ENCODE data around the gene TSC2. TPM values are rescaled to one million over a fixed set of nuclear protein-coding genes. Genes with fewer than 3 reads are reported as not detected.

TSC2 gene
- total RNA-seq, 8 experiments from 2014 or later: 28.1 to 102 (median 53.2) TPM

- H3K27ac ChIP-seq: no peak overlapping the region
- no peaks in the 10 kb centered on the region for H3K4me1 ChIP-seq (replicated peaks in 1 of 2)
- ATAC-seq (replicated peaks in 6 of 8): peak in 1 of 8 experiments; percentile 8
- in situ Hi-C loops (cut with MboI; ENCODE audit: low pct_unique_long_range_greater_than_20kb in 2 of 9, low sequenced_read_pairs in 9 of 9, unreplicated experiment in 9 of 9): no loop called here
- no peak overlapping the region for H3K4me3 ChIP-seq
- 86 to 100% (median 100%) methylated on average over 1 to 4 of the region's 29 CpGs; no CpG with 5 or more reads in 7 of the 10 experiments for WGBS, 10 experiments
Measured at GRCh38 chr16:2070576-2071453, 23.0 kb downstream of the TSC2 start.

GRCh38 chr16:2071454-2072202 lies 23.8 kb downstream of the TSC2 start:
- 68 to 95% (median 93%) methylated on average over 4 to 12 of the region's 34 CpGs; no CpG with 5 or more reads in 7 of the 10 experiments for whole genome bisulfite sequencing, 10 experiments
- Histone ChIP-seq H3K27ac (no peak overlapping the region), H3K4me3 (no peak overlapping the region), H3K4me1 (replicated peaks in 1 of 2) (no peaks in the 10 kb centered on the region)
- ATAC-seq (replicated peaks in 6 of 8): peak in 5 of 8 experiments; percentile 7 to 35 (median 19)
- in situ Hi-C loops (cut with MboI; ENCODE audit: low pct_unique_long_range_greater_than_20kb in 2 of 9, low sequenced_read_pairs in 9 of 9, unreplicated experiment in 9 of 9): no loop called here

- H3K27ac ChIP-seq: no peak overlapping the region
- 67 to 100% (median 85%) methylated on average over 1 to 4 of the region's 8 CpGs; no CpG with 5 or more reads in 6 of the 10 experiments for WGBS, 10 experiments
- no peak for ATAC-seq (replicated peaks in 6 of 8)
- no peak overlapping the region for H3K4me3 ChIP-seq
- H3K4me1 ChIP-seq (replicated peaks in 1 of 2): no peaks in the 10 kb centered on the region
- in situ Hi-C loops (cut with MboI; ENCODE audit: low pct_unique_long_range_greater_than_20kb in 2 of 9, low sequenced_read_pairs in 9 of 9, unreplicated experiment in 9 of 9): no loop called here
Measured at GRCh38 chr16:2072926-2073325, 25.1 kb downstream of the TSC2 start.

GRCh38 chr16:2074071-2074470 lies 26.3 kb downstream of the TSC2 start:
- in situ Hi-C loops (cut with MboI; ENCODE audit: low pct_unique_long_range_greater_than_20kb in 2 of 9, low sequenced_read_pairs in 9 of 9, unreplicated experiment in 9 of 9): no loop called here
- WGBS, 10 experiments: 92 to 97% (median 96%) methylated on average over 5 to 13 of the region's 20 CpGs; no CpG with 5 or more reads in 7 of the 10 experiments
- no peak overlapping the region for H3K27ac ChIP-seq
- no peaks in the 10 kb centered on the region for H3K4me1 ChIP-seq (replicated peaks in 1 of 2)
- ATAC-seq (replicated peaks in 6 of 8): peak in 1 of 8 experiments; percentile 8
- H3K4me3 ChIP-seq: no peak overlapping the region

GRCh38 chr16:2075631-2076030 lies 27.8 kb downstream of the TSC2 start:
- H3K4me3 ChIP-seq: no peak overlapping the region
- no peak overlapping the region for H3K27ac ChIP-seq
- ATAC-seq (replicated peaks in 6 of 8): no peak
- no peaks in the 10 kb centered on the region for H3K4me1 ChIP-seq (replicated peaks in 1 of 2)
- in situ Hi-C loops (cut with MboI; ENCODE audit: low pct_unique_long_range_greater_than_20kb in 2 of 9, low sequenced_read_pairs in 9 of 9, unreplicated experiment in 9 of 9): no loop called here
- 90 to 100% (median 93%) methylated on average over 1 to 10 of the region's 24 CpGs; no CpG with 5 or more reads in 7 of the 10 experiments for WGBS, 10 experiments

GRCh38 chr16:2076072-2076865 lies 28.5 kb downstream of the TSC2 start:
- H3K4me1 ChIP-seq (replicated peaks in 1 of 2): no peaks in the 10 kb centered on the region
- no peak overlapping the region for H3K27ac ChIP-seq
- H3K4me3 ChIP-seq: no peak overlapping the region
- WGBS, 10 experiments: 80 to 100% (median 85%) methylated on average over 1 to 4 of the region's 28 CpGs; no CpG with 5 or more reads in 6 of the 10 experiments
- ATAC-seq (replicated peaks in 6 of 8): no peak
- in situ Hi-C loops (cut with MboI; ENCODE audit: low pct_unique_long_range_greater_than_20kb in 2 of 9, low sequenced_read_pairs in 9 of 9, unreplicated experiment in 9 of 9): no loop called here

GRCh38 chr16:2077016-2077415 lies 29.2 kb downstream of the TSC2 start:
- in situ Hi-C loops (cut with MboI; ENCODE audit: low pct_unique_long_range_greater_than_20kb in 2 of 9, low sequenced_read_pairs in 9 of 9, unreplicated experiment in 9 of 9): no loop called here

GRCh38 chr16:2077696-2078095 lies 29.9 kb downstream of the TSC2 start:
- Histone ChIP-seq H3K27ac (no peak overlapping the region), H3K4me3 (no peak overlapping the region), H3K4me1 (replicated peaks in 1 of 2) (peaks cover 0 to 7% of the 10 kb centered on the region in 2 donors)
- no peak for ATAC-seq (replicated peaks in 6 of 8)
- in situ Hi-C loops (cut with MboI; ENCODE audit: low pct_unique_long_range_greater_than_20kb in 2 of 9, low sequenced_read_pairs in 9 of 9, unreplicated experiment in 9 of 9): no loop called here
- WGBS, 10 experiments: 80 to 100% (median 100%) methylated on average over 2 to 4 of the region's 21 CpGs; no CpG with 5 or more reads in 6 of the 10 experiments

More at GRCh38 chr16:2077016-2077415, 29.2 kb downstream of the TSC2 start:
- no peak overlapping the region for H3K4me3 ChIP-seq
- 75 to 100% (median 92%) methylated on average over 1 to 11 of the region's 17 CpGs; no CpG with 5 or more reads in 3 of the 10 experiments for WGBS, 10 experiments
- no peak for ATAC-seq (replicated peaks in 6 of 8)
- no peak overlapping the region for H3K27ac ChIP-seq
- peaks cover 0 to 4% of the 10 kb centered on the region in 2 donors for H3K4me1 ChIP-seq (replicated peaks in 1 of 2)

- 67 to 100% (median 97%) methylated on average over 1 to 6 of the region's 7 CpGs; no CpG with 5 or more reads in 7 of the 10 experiments for WGBS, 10 experiments
- in situ Hi-C loops (cut with MboI; ENCODE audit: low pct_unique_long_range_greater_than_20kb in 2 of 9, low sequenced_read_pairs in 9 of 9, unreplicated experiment in 9 of 9): no loop called here
- Histone ChIP-seq H3K27ac (no peak overlapping the region), H3K4me3 (no peak overlapping the region), H3K4me1 (replicated peaks in 1 of 2) (peaks cover 0 to 7% of the 10 kb centered on the region in 2 donors)
- ATAC-seq (replicated peaks in 6 of 8): no peak
Measured at GRCh38 chr16:2078096-2078495, 30.3 kb downstream of the TSC2 start.

GRCh38 chr16:2078691-2079090 lies 30.9 kb downstream of the TSC2 start:
- Histone ChIP-seq H3K27ac (no peak overlapping the region), H3K4me1 (replicated peaks in 1 of 2) (peaks cover 0 to 7% of the 10 kb centered on the region in 2 donors), H3K4me3 (no peak overlapping the region)
- WGBS, 10 experiments: no CpG with 5 or more reads among the region's 23 CpGs
- in situ Hi-C loops (cut with MboI; ENCODE audit: low pct_unique_long_range_greater_than_20kb in 2 of 9, low sequenced_read_pairs in 9 of 9, unreplicated experiment in 9 of 9): no loop called here
- no peak for ATAC-seq (replicated peaks in 6 of 8)

GRCh38 chr16:2079311-2079800 lies 31.6 kb downstream of the TSC2 start:
- in situ Hi-C loops (cut with MboI; ENCODE audit: low pct_unique_long_range_greater_than_20kb in 2 of 9, low sequenced_read_pairs in 9 of 9, unreplicated experiment in 9 of 9): no loop called here
- ATAC-seq (replicated peaks in 6 of 8): no peak
- Histone ChIP-seq H3K4me1 (replicated peaks in 1 of 2) (peaks cover 0 to 7% of the 10 kb centered on the region in 2 donors), H3K4me3 (no peak overlapping the region), H3K27ac (no peak overlapping the region)
- 73 to 96% (median 95%) methylated on average over 3 to 14 of the region's 30 CpGs; no CpG with 5 or more reads in 7 of the 10 experiments for WGBS, 10 experiments

GRCh38 chr16:2079991-2080390 lies 32.2 kb downstream of the TSC2 start:
- no peak for ATAC-seq (replicated peaks in 6 of 8)
- no CpG with 5 or more reads among the region's 16 CpGs for WGBS, 10 experiments
- H3K4me3 ChIP-seq: no peak overlapping the region
- in situ Hi-C loops (cut with MboI; ENCODE audit: low pct_unique_long_range_greater_than_20kb in 2 of 9, low sequenced_read_pairs in 9 of 9, unreplicated experiment in 9 of 9): no loop called here
- H3K4me1 ChIP-seq (replicated peaks in 1 of 2): peaks cover 0 to 7% of the 10 kb centered on the region in 2 donors
- no peak overlapping the region for H3K27ac ChIP-seq

Measured in motor neuron (in vitro differentiated cells).